Measurements from ENCODE around the gene HRH3. TPM values are rescaled to one million over a fixed set of nuclear protein-coding genes. Genes with fewer than 3 reads are reported as not detected.

The HRH3 gene
- total RNA-seq, 1 experiment from 2014 or later: not detected

GRCh38 chr20:62211769-62212288 lies 8.2 kb downstream of the HRH3 start:
- Histone ChIP-seq H3K4me2 (ENCODE audit: low read depth, low read length, poor library complexity, severe bottlenecking) (no peak overlapping the region), H3K9ac (ENCODE audit: low read length) (no peak overlapping the region), H3K79me2 (ENCODE audit: low read length) (no peaks in the 10 kb centered on the region), H4K20me1 (ENCODE audit: insufficient read depth, low read depth, low read length) (peaks cover 24% of the 10 kb centered on the region; the same call in 1 of the 2 replicates), H3K9me3 (ENCODE audit: low read length) (no peaks in the 10 kb centered on the region), H3K9me2 (replicated peaks; ENCODE audit: insufficient read depth, low read length) (no peaks in the 10 kb centered on the region), H3K27me3 (ENCODE audit: low read length) (no peaks in the 10 kb centered on the region), H2AFZ (ENCODE audit: low read length) (no peak overlapping the region), H3K4me1 (ENCODE audit: low read length) (peaks cover 13% of the 10 kb centered on the region), H3K4me3 (ENCODE audit: low read length) (no peak overlapping the region), H3K36me3 (ENCODE audit: insufficient read depth, low read length) (no peaks in the 10 kb centered on the region), H3K27ac (ENCODE audit: low read length) (no peak overlapping the region)
- DNase-seq: no peak

GRCh38 chr20:62211216-62211615 lies 8.9 kb downstream of the HRH3 start:
- Histone ChIP-seq H4K20me1 (ENCODE audit: insufficient read depth, low read depth, low read length) (peaks cover 18% of the 10 kb centered on the region; the same call in 1 of the 2 replicates), H3K4me2 (ENCODE audit: low read depth, low read length, poor library complexity, severe bottlenecking) (no peak overlapping the region), H2AFZ (ENCODE audit: low read length) (no peak overlapping the region), H3K9me3 (ENCODE audit: low read length) (no peaks in the 10 kb centered on the region), H3K9ac (ENCODE audit: low read length) (no peak overlapping the region), H3K4me1 (ENCODE audit: low read length) (peaks cover 9% of the 10 kb centered on the region), H3K79me2 (ENCODE audit: low read length) (no peaks in the 10 kb centered on the region), H3K36me3 (ENCODE audit: insufficient read depth, low read length) (no peaks in the 10 kb centered on the region), H3K27ac (ENCODE audit: low read length) (no peak overlapping the region), H3K27me3 (ENCODE audit: low read length) (no peaks in the 10 kb centered on the region), H3K9me2 (replicated peaks; ENCODE audit: insufficient read depth, low read length) (no peaks in the 10 kb centered on the region), H3K4me3 (ENCODE audit: low read length) (no peak overlapping the region)
- no peak for DNase-seq

- Histone ChIP-seq H3K79me2 (ENCODE audit: low read length) (no peaks in the 10 kb centered on the region), H4K20me1 (ENCODE audit: insufficient read depth, low read depth, low read length) (peaks cover 14% of the 10 kb centered on the region; the same call in 1 of the 2 replicates), H3K9ac (ENCODE audit: low read length) (no peak overlapping the region), H3K4me3 (ENCODE audit: low read length) (no peak overlapping the region), H3K36me3 (ENCODE audit: insufficient read depth, low read length) (no peaks in the 10 kb centered on the region), H3K4me1 (ENCODE audit: low read length) (peaks cover 9% of the 10 kb centered on the region), H3K4me2 (ENCODE audit: low read depth, low read length, poor library complexity, severe bottlenecking) (no peak overlapping the region), H3K9me3 (ENCODE audit: low read length) (no peaks in the 10 kb centered on the region), H3K27ac (ENCODE audit: low read length) (no peak overlapping the region), H2AFZ (ENCODE audit: low read length) (no peak overlapping the region), H3K27me3 (ENCODE audit: low read length) (no peaks in the 10 kb centered on the region), H3K9me2 (replicated peaks; ENCODE audit: insufficient read depth, low read length) (no peaks in the 10 kb centered on the region)
- no peak for DNase-seq
Observed at GRCh38 chr20:62210496-62210855, 9.6 kb downstream of the HRH3 start.

DNA sequence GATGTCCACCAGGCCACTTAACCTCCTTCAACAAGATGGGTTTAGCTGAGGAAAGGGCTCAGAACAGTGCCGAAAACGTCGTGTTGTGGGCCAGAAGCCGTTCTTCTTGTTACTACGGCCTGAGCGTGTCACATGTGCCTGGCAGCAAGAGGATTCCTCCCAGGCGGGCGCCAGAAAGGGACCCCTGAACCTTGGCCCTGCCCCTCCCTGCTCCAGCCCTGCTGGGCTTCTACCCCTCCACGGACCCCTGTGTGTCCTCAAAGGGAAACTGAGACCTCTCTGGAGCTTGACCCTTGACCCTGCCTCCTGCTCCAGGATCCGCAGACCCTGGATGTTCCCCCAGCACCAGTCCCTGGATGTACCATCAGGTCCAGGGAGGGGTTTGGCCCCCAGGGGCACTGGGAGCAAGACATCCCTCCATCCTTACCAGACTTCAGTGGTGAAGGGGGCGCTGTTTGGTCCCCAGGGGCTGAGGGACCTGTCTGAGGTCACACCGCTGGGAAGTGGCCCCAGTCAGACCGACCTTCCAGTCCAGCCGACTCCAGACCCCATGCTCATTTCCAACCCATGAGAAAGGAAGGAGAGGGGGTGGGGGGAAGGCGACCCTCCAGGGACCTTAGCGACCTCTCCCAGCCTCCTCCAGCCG lies 10.1 kb downstream of the HRH3 start:
- Histone ChIP-seq H3K9me3 (ENCODE audit: low read length) (no peaks in the 10 kb centered on the region), H3K4me2 (ENCODE audit: low read depth, low read length, poor library complexity, severe bottlenecking) (no peak overlapping the region), H3K27me3 (ENCODE audit: low read length) (no peaks in the 10 kb centered on the region), H4K20me1 (ENCODE audit: insufficient read depth, low read depth, low read length) (peaks cover 14% of the 10 kb centered on the region; the same call in 1 of the 2 replicates), H3K9me2 (replicated peaks; ENCODE audit: insufficient read depth, low read length) (no peaks in the 10 kb centered on the region), H2AFZ (ENCODE audit: low read length) (no peak overlapping the region), H3K4me1 (ENCODE audit: low read length) (peaks cover 9% of the 10 kb centered on the region), H3K9ac (ENCODE audit: low read length) (no peak overlapping the region), H3K27ac (ENCODE audit: low read length) (no peak overlapping the region), H3K36me3 (ENCODE audit: insufficient read depth, low read length) (no peaks in the 10 kb centered on the region), H3K79me2 (ENCODE audit: low read length) (no peaks in the 10 kb centered on the region), H3K4me3 (ENCODE audit: low read length) (no peak overlapping the region)
- DNase-seq: no peak

DNA sequence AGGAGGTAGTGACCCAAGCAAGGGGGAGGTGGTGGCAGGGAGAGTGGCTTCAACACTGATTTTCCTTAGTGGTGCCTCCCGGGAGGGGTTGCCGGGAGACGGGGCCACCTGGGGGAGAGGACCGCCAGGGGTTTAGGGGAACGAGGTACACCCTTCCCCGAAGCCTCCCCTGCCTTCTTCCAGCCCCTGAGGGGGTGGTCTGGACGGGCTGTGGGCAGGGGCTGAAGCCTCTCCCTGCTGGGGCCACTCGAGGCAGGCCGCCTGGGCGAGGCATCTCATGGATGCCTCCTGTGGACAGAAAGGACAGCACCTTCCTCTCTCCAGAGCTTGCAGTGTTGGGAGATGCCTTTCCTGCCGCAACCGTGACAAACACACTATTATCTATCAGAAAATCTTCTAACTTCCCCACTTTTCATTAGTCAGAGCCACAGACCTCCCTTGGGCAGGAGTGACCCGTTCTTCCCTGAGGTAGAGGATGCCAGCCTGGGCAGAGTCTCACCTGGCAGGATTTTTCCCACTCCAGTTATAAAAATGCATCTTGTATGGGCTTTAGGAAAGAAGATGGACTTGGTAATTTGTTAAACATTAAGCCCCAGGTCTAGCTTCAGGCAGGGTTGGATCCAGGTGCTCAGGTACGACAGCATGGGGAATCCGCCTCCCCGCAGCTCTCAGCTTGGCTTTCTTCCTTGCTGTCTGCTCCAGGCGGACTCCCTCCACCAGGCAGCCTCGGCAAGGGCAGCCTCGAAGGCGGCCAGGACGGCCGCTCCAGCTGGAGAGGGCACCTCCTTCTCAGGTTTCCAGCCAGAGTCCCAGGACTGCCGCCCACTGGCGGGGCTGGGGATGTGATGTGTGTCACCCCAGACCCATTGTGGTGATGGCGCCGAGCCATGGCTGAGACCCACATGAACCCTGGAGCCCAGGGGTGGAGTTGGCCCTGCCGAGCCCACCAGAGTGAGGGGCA lies 11.0 kb downstream of the HRH3 start:
- no peaks in the 10 kb centered on the region for H3K27me3 ChIP-seq (ENCODE audit: low read length)
- H3K4me2 ChIP-seq (ENCODE audit: low read depth, low read length, poor library complexity, severe bottlenecking): no peak overlapping the region
- H3K36me3 ChIP-seq (ENCODE audit: insufficient read depth, low read length): no peaks in the 10 kb centered on the region
- no peak overlapping the region for H3K27ac ChIP-seq (ENCODE audit: low read length)
- H3K4me3 ChIP-seq (ENCODE audit: low read length): no peak overlapping the region
- H3K9me3 ChIP-seq (ENCODE audit: low read length): no peaks in the 10 kb centered on the region
- DNase-seq: no peak
- peaks cover 4% of the 10 kb centered on the region for H3K4me1 ChIP-seq (ENCODE audit: low read length)
- peaks cover 9% of the 10 kb centered on the region; the same call in 1 of the 2 replicates for H4K20me1 ChIP-seq (ENCODE audit: insufficient read depth, low read depth, low read length)
- no peak overlapping the region for H2AFZ ChIP-seq (ENCODE audit: low read length)
- H3K9me2 ChIP-seq (replicated peaks; ENCODE audit: insufficient read depth, low read length): no peaks in the 10 kb centered on the region
- H3K79me2 ChIP-seq (ENCODE audit: low read length): no peaks in the 10 kb centered on the region
- H3K9ac ChIP-seq (ENCODE audit: low read length): no peak overlapping the region

DNA sequence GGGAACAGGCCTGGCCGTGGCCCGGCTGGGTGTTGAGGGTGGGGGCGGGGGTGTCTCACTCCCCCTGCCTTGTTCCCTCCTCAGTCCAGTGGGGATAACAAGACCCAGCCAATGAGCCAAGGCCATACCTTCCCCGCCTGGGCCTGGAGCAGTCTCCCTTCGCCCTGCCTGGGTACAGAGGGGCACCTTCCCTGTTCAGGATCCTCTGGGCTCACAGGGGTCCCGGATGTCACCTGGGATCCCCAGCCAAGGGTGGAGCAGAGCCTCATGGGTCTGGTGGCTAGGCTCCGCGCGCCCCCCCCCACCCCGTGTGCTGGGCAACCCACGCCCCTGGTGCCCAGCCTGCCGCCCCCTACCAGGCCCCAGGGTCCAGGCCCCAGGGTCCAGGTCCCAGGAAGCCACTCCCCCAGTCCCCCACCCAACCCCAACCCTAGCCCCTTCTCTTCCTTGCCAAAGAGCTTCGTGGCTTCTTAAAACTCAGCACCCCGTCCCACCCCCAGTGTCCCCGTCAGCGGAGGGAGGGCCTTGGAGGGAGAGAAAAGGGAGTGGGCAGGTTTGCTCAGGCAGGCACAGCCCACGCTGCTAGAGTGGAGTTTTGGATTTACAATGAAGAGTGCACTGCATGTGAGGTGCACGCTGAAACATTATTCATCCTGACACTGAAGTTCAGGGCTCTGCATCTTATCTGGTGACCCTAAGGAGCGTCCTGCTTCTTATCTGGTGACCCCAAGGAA lies 11.8 kb downstream of the HRH3 start:
- Histone ChIP-seq H3K9me3 (ENCODE audit: low read length) (no peaks in the 10 kb centered on the region), H3K9me2 (replicated peaks; ENCODE audit: insufficient read depth, low read length) (no peaks in the 10 kb centered on the region), H3K27me3 (ENCODE audit: low read length) (no peaks in the 10 kb centered on the region), H2AFZ (ENCODE audit: low read length) (no peak overlapping the region), H3K4me2 (ENCODE audit: low read depth, low read length, poor library complexity, severe bottlenecking) (no peak overlapping the region), H3K9ac (ENCODE audit: low read length) (no peak overlapping the region), H3K36me3 (ENCODE audit: insufficient read depth, low read length) (no peaks in the 10 kb centered on the region), H3K4me1 (ENCODE audit: low read length) (no peaks in the 10 kb centered on the region), H3K27ac (ENCODE audit: low read length) (no peak overlapping the region), H3K79me2 (ENCODE audit: low read length) (no peaks in the 10 kb centered on the region), H3K4me3 (ENCODE audit: low read length) (no peak overlapping the region), H4K20me1 (ENCODE audit: insufficient read depth, low read depth, low read length) (peaks cover 9% of the 10 kb centered on the region; the same call in 1 of the 2 replicates)
- DNase-seq: no peak

DNA sequence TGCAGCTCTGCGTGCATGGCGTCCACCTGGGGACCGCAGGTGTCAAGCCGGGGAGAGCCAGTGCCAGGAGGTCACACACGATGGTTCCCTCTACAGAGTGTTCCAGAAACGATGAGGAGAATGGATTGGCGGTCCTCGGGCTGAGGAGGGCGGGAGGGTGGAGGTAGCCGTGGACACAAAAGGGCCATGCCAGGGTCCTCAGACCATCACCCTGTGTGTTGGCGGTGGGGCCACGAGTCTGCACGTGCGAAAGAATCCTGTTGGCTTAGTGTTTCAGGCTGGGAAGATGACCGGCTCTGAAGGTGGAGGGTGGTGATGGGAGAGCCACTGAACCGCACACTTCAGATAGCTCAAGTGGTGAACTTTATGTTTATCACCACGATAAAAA lies 13.7 kb downstream of the HRH3 start:
- H3K9ac ChIP-seq (ENCODE audit: low read length): no peak overlapping the region

More for the DNA sequence above, 13.7 kb downstream of the HRH3 start:
- Histone ChIP-seq H3K79me2 (ENCODE audit: low read length) (no peaks in the 10 kb centered on the region), H3K4me2 (ENCODE audit: low read depth, low read length, poor library complexity, severe bottlenecking) (no peak overlapping the region), H3K9me3 (ENCODE audit: low read length) (no peaks in the 10 kb centered on the region), H3K4me1 (ENCODE audit: low read length) (no peaks in the 10 kb centered on the region), H3K36me3 (ENCODE audit: insufficient read depth, low read length) (no peaks in the 10 kb centered on the region), H3K9me2 (replicated peaks; ENCODE audit: insufficient read depth, low read length) (no peaks in the 10 kb centered on the region), H3K4me3 (ENCODE audit: low read length) (no peak overlapping the region), H4K20me1 (ENCODE audit: insufficient read depth, low read depth, low read length) (peaks cover 9% of the 10 kb centered on the region; the same call in 1 of the 2 replicates), H3K27ac (ENCODE audit: low read length) (no peak overlapping the region), H2AFZ (ENCODE audit: low read length) (no peak overlapping the region), H3K27me3 (ENCODE audit: low read length) (no peaks in the 10 kb centered on the region)
- no peak for DNase-seq

Data from Karpas-422 (cell line).